ENCODE measurements around the gene NCKAP5L.

The NCKAP5L gene

GRCh38 chr12:49813131-49813530 lies 15.1 kb downstream of the NCKAP5L start:
- Histone ChIP-seq H3K4me1 (ENCODE audit: insufficient read depth, low read length) (peaks cover 25% of the 10 kb centered on the region), H3K27ac (ENCODE audit: low read length) (no peak overlapping the region), H3K9me3 (ENCODE audit: insufficient read depth, low read depth, low read length) (no peaks in the 10 kb centered on the region), H3K27me3 (ENCODE audit: insufficient read depth, low read length) (no peaks in the 10 kb centered on the region), H3K9ac (ENCODE audit: low read depth, low read length) (no peak overlapping the region), H3K36me3 (ENCODE audit: insufficient read depth, low read depth, low read length) (peaks cover 11% of the 10 kb centered on the region; the same call in 1 of the 2 replicates), H3K4me3 (ENCODE audit: low read length) (no peak overlapping the region)

- Histone ChIP-seq H3K36me3 (ENCODE audit: insufficient read depth, low read depth, low read length) (peaks cover 17% of the 10 kb centered on the region; the same call in 1 of the 2 replicates), H3K9ac (ENCODE audit: low read depth, low read length) (no peak overlapping the region), H3K4me1 (ENCODE audit: insufficient read depth, low read length) (peaks cover 25% of the 10 kb centered on the region), H3K27ac (ENCODE audit: low read length) (no peak overlapping the region), H3K27me3 (ENCODE audit: insufficient read depth, low read length) (no peaks in the 10 kb centered on the region), H3K9me3 (ENCODE audit: insufficient read depth, low read depth, low read length) (no peaks in the 10 kb centered on the region), H3K4me3 (ENCODE audit: low read length) (no peak overlapping the region)
Observed at GRCh38 chr12:49811961-49812401, 16.2 kb downstream of the NCKAP5L start.

GRCh38 chr12:49811136-49811535 lies 17.1 kb downstream of the NCKAP5L start:
- Histone ChIP-seq H3K9ac (ENCODE audit: low read depth, low read length) (0 out of 2 replicates have a peak overlapping the region, but pooled peaks have one; percentile 25), H3K27ac (ENCODE audit: low read length) (no peak overlapping the region), H3K36me3 (ENCODE audit: insufficient read depth, low read depth, low read length) (peaks cover 17% of the 10 kb centered on the region; the same call in 1 of the 2 replicates), H3K4me3 (ENCODE audit: low read length) (no peak overlapping the region), H3K4me1 (ENCODE audit: insufficient read depth, low read length) (peaks cover 25% of the 10 kb centered on the region), H3K27me3 (ENCODE audit: insufficient read depth, low read length) (no peaks in the 10 kb centered on the region), H3K9me3 (ENCODE audit: insufficient read depth, low read depth, low read length) (no peaks in the 10 kb centered on the region)

- Histone ChIP-seq H3K27me3 (ENCODE audit: insufficient read depth, low read length) (no peaks in the 10 kb centered on the region), H3K9me3 (ENCODE audit: insufficient read depth, low read depth, low read length) (no peaks in the 10 kb centered on the region), H3K9ac (ENCODE audit: low read depth, low read length) (peak overlapping the region; percentile 79; the same call in 1 of the 2 replicates), H3K27ac (ENCODE audit: low read length) (peak overlapping the region; percentile 75), H3K4me1 (ENCODE audit: insufficient read depth, low read length) (peaks cover 25% of the 10 kb centered on the region), H3K4me3 (ENCODE audit: low read length) (peak overlapping the region; percentile 33; the same call in 1 of the 2 replicates), H3K36me3 (ENCODE audit: insufficient read depth, low read depth, low read length) (peaks cover 26% of the 10 kb centered on the region; the same call in 1 of the 2 replicates)
Observed at GRCh38 chr12:49809906-49810389, 18.3 kb downstream of the NCKAP5L start.

GRCh38 chr12:49809381-49809905 lies 18.8 kb downstream of the NCKAP5L start:
- Histone ChIP-seq H3K4me3 (ENCODE audit: low read length) (peak overlapping the region; percentile 33; the same call in 1 of the 2 replicates), H3K9ac (ENCODE audit: low read depth, low read length) (peak overlapping the region; percentile 79), H3K27ac (ENCODE audit: low read length) (peak overlapping the region; percentile 75), H3K9me3 (ENCODE audit: insufficient read depth, low read depth, low read length) (no peaks in the 10 kb centered on the region), H3K27me3 (ENCODE audit: insufficient read depth, low read length) (no peaks in the 10 kb centered on the region), H3K36me3 (ENCODE audit: insufficient read depth, low read depth, low read length) (peaks cover 27% of the 10 kb centered on the region; the same call in 1 of the 2 replicates), H3K4me1 (ENCODE audit: insufficient read depth, low read length) (peaks cover 25% of the 10 kb centered on the region)

- H3K9me3 ChIP-seq (ENCODE audit: insufficient read depth, low read depth, low read length) = no peaks in the 10 kb centered on the region
- peak overlapping the region; percentile 75 for H3K27ac ChIP-seq (ENCODE audit: low read length)
- H3K4me3 ChIP-seq (ENCODE audit: low read length) = peak overlapping the region; percentile 33; the same call in 1 of the 2 replicates
- peak overlapping the region; percentile 79 for H3K9ac ChIP-seq (ENCODE audit: low read depth, low read length)
- H3K4me1 ChIP-seq (ENCODE audit: insufficient read depth, low read length) = peaks cover 25% of the 10 kb centered on the region
- H3K27me3 ChIP-seq (ENCODE audit: insufficient read depth, low read length) = no peaks in the 10 kb centered on the region
- H3K36me3 ChIP-seq (ENCODE audit: insufficient read depth, low read depth, low read length) = peaks cover 29% of the 10 kb centered on the region; the same call in 1 of the 2 replicates
Observed at GRCh38 chr12:49808686-49809380, 19.4 kb downstream of the NCKAP5L start.

GRCh38 chr12:49807991-49808580 lies 20.1 kb downstream of the NCKAP5L start:
- no peaks in the 10 kb centered on the region for H3K9me3 ChIP-seq (ENCODE audit: insufficient read depth, low read depth, low read length)
- no peaks in the 10 kb centered on the region for H3K27me3 ChIP-seq (ENCODE audit: insufficient read depth, low read length)
- H3K36me3 ChIP-seq (ENCODE audit: insufficient read depth, low read depth, low read length) = peaks cover 35% of the 10 kb centered on the region; the same call in 1 of the 2 replicates
- H3K9ac ChIP-seq (ENCODE audit: low read depth, low read length) = peak overlapping the region; percentile 79
- peak overlapping the region; percentile 12 for H3K27ac ChIP-seq (ENCODE audit: low read length)
- H3K4me3 ChIP-seq (ENCODE audit: low read length) = no peak overlapping the region
- H3K4me1 ChIP-seq (ENCODE audit: insufficient read depth, low read length) = peaks cover 25% of the 10 kb centered on the region

- H3K36me3 ChIP-seq (ENCODE audit: insufficient read depth, low read depth, low read length) = peaks cover 42% of the 10 kb centered on the region; the same call in 1 of the 2 replicates
- H3K27me3 ChIP-seq (ENCODE audit: insufficient read depth, low read length) = no peaks in the 10 kb centered on the region
- H3K4me1 ChIP-seq (ENCODE audit: insufficient read depth, low read length) = peaks cover 25% of the 10 kb centered on the region
- H3K9me3 ChIP-seq (ENCODE audit: insufficient read depth, low read depth, low read length) = no peaks in the 10 kb centered on the region
- no peak overlapping the region for H3K9ac ChIP-seq (ENCODE audit: low read depth, low read length)
- no peak overlapping the region for H3K4me3 ChIP-seq (ENCODE audit: low read length)
- no peak overlapping the region for H3K27ac ChIP-seq (ENCODE audit: low read length)
Observed at GRCh38 chr12:49806877-49807276, 21.3 kb downstream of the NCKAP5L start.

GRCh38 chr12:49806321-49806813 lies 21.8 kb downstream of the NCKAP5L start:
- no peak overlapping the region for H3K27ac ChIP-seq (ENCODE audit: low read length)
- H3K4me3 ChIP-seq (ENCODE audit: low read length) = no peak overlapping the region
- peaks cover 25% of the 10 kb centered on the region for H3K4me1 ChIP-seq (ENCODE audit: insufficient read depth, low read length)
- H3K9me3 ChIP-seq (ENCODE audit: insufficient read depth, low read depth, low read length) = no peaks in the 10 kb centered on the region
- no peaks in the 10 kb centered on the region for H3K27me3 ChIP-seq (ENCODE audit: insufficient read depth, low read length)
- no peak overlapping the region for H3K9ac ChIP-seq (ENCODE audit: low read depth, low read length)
- H3K36me3 ChIP-seq (ENCODE audit: insufficient read depth, low read depth, low read length) = peaks cover 48% of the 10 kb centered on the region

GRCh38 chr12:49805409-49805808 lies 22.8 kb downstream of the NCKAP5L start:
- H3K4me1 ChIP-seq (ENCODE audit: insufficient read depth, low read length) = peaks cover 20% of the 10 kb centered on the region
- H3K36me3 ChIP-seq (ENCODE audit: insufficient read depth, low read depth, low read length) = peaks cover 57% of the 10 kb centered on the region
- no peak overlapping the region for H3K4me3 ChIP-seq (ENCODE audit: low read length)
- no peaks in the 10 kb centered on the region for H3K27me3 ChIP-seq (ENCODE audit: insufficient read depth, low read length)
- no peaks in the 10 kb centered on the region for H3K9me3 ChIP-seq (ENCODE audit: insufficient read depth, low read depth, low read length)
- no peak overlapping the region for H3K9ac ChIP-seq (ENCODE audit: low read depth, low read length)
- H3K27ac ChIP-seq (ENCODE audit: low read length) = no peak overlapping the region

GRCh38 chr12:49804821-49805220 lies 23.4 kb downstream of the NCKAP5L start:
- H3K9ac ChIP-seq (ENCODE audit: low read depth, low read length) = no peak overlapping the region
- H3K27ac ChIP-seq (ENCODE audit: low read length) = no peak overlapping the region
- H3K9me3 ChIP-seq (ENCODE audit: insufficient read depth, low read depth, low read length) = no peaks in the 10 kb centered on the region
- H3K4me3 ChIP-seq (ENCODE audit: low read length) = no peak overlapping the region
- no peaks in the 10 kb centered on the region for H3K27me3 ChIP-seq (ENCODE audit: insufficient read depth, low read length)
- H3K4me1 ChIP-seq (ENCODE audit: insufficient read depth, low read length) = peaks cover 15% of the 10 kb centered on the region
- peaks cover 62% of the 10 kb centered on the region for H3K36me3 ChIP-seq (ENCODE audit: insufficient read depth, low read depth, low read length)
